Measurements from ENCODE around the gene PRICKLE2. TPM values are rescaled to one million over a fixed set of nuclear protein-coding genes. Genes with fewer than 3 reads are reported as not detected.

Gene PRICKLE2
- total and polyA plus RNA-seq, 2 donors (not counting 3 experiments of a cell fraction or from before 2014, with no cell fraction given): 3.0 to 7.1 TPM

GRCh38 chr3:64186667-64187064, 38.6 kb downstream of the PRICKLE2 start:
- intact Hi-C loops (cut with micrococcal nuclease): loop anchor here (1.0 to 5.0 kb wide), 6 partner anchors 24 to 211 kb away; no protein-coding TSS in a partner anchor
- H3K9me3 ChIP-seq (replicated peaks; ENCODE audit: control insufficient read depth, insufficient read depth, low read length): no peaks in the 10 kb centered on the region
- H3K9me1 ChIP-seq (replicated peaks; ENCODE audit: control insufficient read depth, extremely low read depth, insufficient read depth, low read length): no peaks in the 10 kb centered on the region
- H3K36me3 ChIP-seq (ENCODE audit: control insufficient read depth in 2 of 2, extremely low read depth in 1 of 2, insufficient read depth in 2 of 2, low read length in 2 of 2): no peaks in the 10 kb centered on the region
- FAIRE-seq (no peak), DNase-seq (ENCODE audit: low read depth, low spot score) (no peak)
- H2AFZ ChIP-seq (ENCODE audit: low read depth, low read length): peak overlapping the region; percentile 26
- no TSS peak for BruUV-seq (replicated peaks)
- no peaks in the 10 kb centered on the region for H3K27me3 ChIP-seq (ENCODE audit: control insufficient read depth in 2 of 2, insufficient read depth in 2 of 2, low read length in 2 of 2)
- peak overlapping the region; percentile 47 for H3K9ac ChIP-seq (replicated peaks; ENCODE audit: extremely low read depth, insufficient read depth, low read length)
- peaks cover 40% of the 10 kb centered on the region for H3K4me1 ChIP-seq (ENCODE audit: control insufficient read depth, extremely low read depth, insufficient read depth, low read length)
- no peaks in the 10 kb centered on the region for H4K20me1 ChIP-seq (replicated peaks; ENCODE audit: control insufficient read depth, extremely low read depth, insufficient read depth, low read length)
- peak overlapping the region; percentile 41 for H3K4me2 ChIP-seq (ENCODE audit: insufficient read depth, low read length)
- H3K27ac ChIP-seq (ENCODE audit: insufficient read depth, low read depth, low read length): peak overlapping the region; percentile 84
- H3K79me2 ChIP-seq (ENCODE audit: control insufficient read depth, insufficient read depth, low read length): no peaks in the 10 kb centered on the region
- ChIA-PET POLR2A (interaction anchor here (1.6 to 1.7 kb wide), 2 partner anchors 23 to 39 kb away, joined by 6 to 9 read pairs; partner anchors contain the start of gene PRICKLE2), CTCF (interaction anchor here (1.0 to 3.7 kb wide), 6 partner anchors 13 to 80 kb away, joined by 3 to 37 read pairs (median 8); partner anchors contain the start of gene PRICKLE2)
- H3K4me3 ChIP-seq (replicated peaks in 1 of 3; ENCODE audit: insufficient read depth in 1 of 3, low read depth in 1 of 3, low read length in 3 of 3): no peak overlapping the region
- TF ChIP-seq MYC (IDR thresholded peaks at IDR 0.05; ENCODE audit: low read depth, low read length): no peak
- dilution Hi-C loops (cut with MboI; ENCODE audit: extremely low pct_ligation_motif_present, low sequenced_read_pairs): no loop called here

GRCh38 chr3:64185436-64185835, 39.8 kb downstream of the PRICKLE2 start:
- Histone ChIP-seq H4K20me1 (replicated peaks; ENCODE audit: control insufficient read depth, extremely low read depth, insufficient read depth, low read length) (no peaks in the 10 kb centered on the region), H3K9me1 (replicated peaks; ENCODE audit: control insufficient read depth, extremely low read depth, insufficient read depth, low read length) (no peaks in the 10 kb centered on the region), H3K4me2 (ENCODE audit: insufficient read depth, low read length) (no peak overlapping the region), H3K27ac (ENCODE audit: insufficient read depth, low read depth, low read length) (no peak overlapping the region), H3K27me3 (ENCODE audit: control insufficient read depth in 2 of 2, insufficient read depth in 2 of 2, low read length in 2 of 2) (no peaks in the 10 kb centered on the region), H3K36me3 (ENCODE audit: control insufficient read depth in 2 of 2, extremely low read depth in 1 of 2, insufficient read depth in 2 of 2, low read length in 2 of 2) (no peaks in the 10 kb centered on the region), H3K79me2 (ENCODE audit: control insufficient read depth, insufficient read depth, low read length) (no peaks in the 10 kb centered on the region), H3K9ac (replicated peaks; ENCODE audit: extremely low read depth, insufficient read depth, low read length) (no peak overlapping the region), H3K9me3 (replicated peaks; ENCODE audit: control insufficient read depth, insufficient read depth, low read length) (no peaks in the 10 kb centered on the region), H3K4me3 (replicated peaks in 1 of 3; ENCODE audit: insufficient read depth in 1 of 3, low read depth in 1 of 3, low read length in 3 of 3) (no peak overlapping the region), H3K4me1 (ENCODE audit: control insufficient read depth, extremely low read depth, insufficient read depth, low read length) (peaks cover 40% of the 10 kb centered on the region), H2AFZ (ENCODE audit: low read depth, low read length) (no peak overlapping the region)
- BruUV-seq (replicated peaks): no TSS peak
- CTCF ChIA-PET: no interaction called here
- no peak for TF ChIP-seq EZH2 (IDR thresholded peaks at IDR 0.05; ENCODE audit: borderline replicate concordance, low read depth, low read length, severe bottlenecking)
- no peak for TF ChIP-seq MAX (IDR thresholded peaks at IDR 0.05; ENCODE audit: insufficient read depth, insufficient read length)
- no peak for TF ChIP-seq CTCF (IDR thresholded peaks at IDR 0.05; ENCODE audit: extremely low read depth in 1 of 2, insufficient read depth in 1 of 2, low read depth in 1 of 2, low read length in 2 of 2)
- TF ChIP-seq FOS (IDR thresholded peaks at IDR 0.05; ENCODE audit: borderline replicate concordance, insufficient read depth, low read length): no peak
- no peak for TF ChIP-seq POLR2A (IDR thresholded peaks at IDR 0.05; ENCODE audit: low read depth, low read length)
- TF ChIP-seq MYC (IDR thresholded peaks at IDR 0.05; ENCODE audit: low read depth, low read length): no peak
- no peak for TF ChIP-seq GATA2 (IDR thresholded peaks at IDR 0.05; ENCODE audit: insufficient read depth, insufficient read length, low read depth, low read length)
- TF ChIP-seq POLR2AphosphoS5 (IDR thresholded peaks at IDR 0.05; ENCODE audit: insufficient read depth, low read depth, low read length): no peak
- no peak for FAIRE-seq
- intact Hi-C loops (cut with micrococcal nuclease) (loop anchor here (5.0 kb wide), 2 partner anchors 167 to 212 kb away; no protein-coding TSS in a partner anchor), dilution Hi-C loops (cut with MboI; ENCODE audit: extremely low pct_ligation_motif_present, low sequenced_read_pairs) (no loop called here)
- DNase-seq (ENCODE audit: low read depth, low spot score): no peak
- POLR2A ChIA-PET: no interaction called here
